LNCAP (cell line): ENCODE data around the gene PRAMEF17.
"Not testable (repeated sequence)": the region's sequence is repeated elsewhere in the genome, so short reads cannot be mapped to it uniquely, and the experiment has no call there.

ENCODE experiments used
- CTCF ChIP-seq: fragments of 450-650 bp; IDR thresholded peaks from 2 replicates; pipeline ENCODE4 v1.5.1; 2017; ENCODE audit warnings: mild to moderate bottlenecking

PRAMEF17 gene

GRCh38 chr1:13389332-13389731, at the start of gene PRAMEF17:
TSS of gene PRAMEF17 (plus strand) at chr1:13389632. CDS start at chr1:13389658, 26 bp downstream.
- TF ChIP-seq CTCF = not testable (repeated sequence)

GRCh38 chr1:13347034-13347433, 42.4 kb upstream of the PRAMEF17 start, which contains the start of gene PRAMEF14:
TSS of gene PRAMEF14 (minus strand) at chr1:13347134. CDS start at chr1:13345314, 1,820 bp downstream.
- not testable (repeated sequence) for TF ChIP-seq CTCF

- peak; percentile 50; the same call in 1 of the 2 replicates for TF ChIP-seq CTCF
Measured at GRCh38 chr1:13356774-13357173, 32.7 kb upstream of the PRAMEF17 start.

GRCh38 chr1:13368544-13368943, 20.9 kb upstream of the PRAMEF17 start:
- peak; percentile 48 for TF ChIP-seq CTCF

- TF ChIP-seq CTCF = no peak
Measured at GRCh38 chr1:13407811-13408210, 18.4 kb downstream of the PRAMEF17 start.

GRCh38 chr1:13410150-13410549, 20.7 kb downstream of the PRAMEF17 start, which contains the start of gene PRAMEF20:
TSS of gene PRAMEF20 (plus strand) at chr1:13410450. CDS start at chr1:13416355, 5,905 bp downstream.
- not testable (repeated sequence) for TF ChIP-seq CTCF

GRCh38 chr1:13430495-13430894, 41.1 kb downstream of the PRAMEF17 start:
- TF ChIP-seq CTCF = no peak

- TF ChIP-seq CTCF = no peak
Measured at GRCh38 chr1:13432251-13432650, 42.8 kb downstream of the PRAMEF17 start.
